Erythroblast (primary cell): ENCODE results near the gene CHADL.
"Not testable (repeated sequence)": the region's sequence is repeated elsewhere in the genome, so short reads cannot be mapped to it uniquely, and the experiment has no call there.

ENCODE experiments used
- DNase-seq, 2 experiments: peaks; one replicate each; lab custom pipeline; 2025; lab: John Stamatoyannopoulos, UW
- GATA1 ChIP-seq: IDR thresholded peaks from 2 replicates; pipeline ENCODE4 v1.6.1; 2011; ENCODE audit warnings: low read depth, mild to moderate bottlenecking, control low read depth, low read length, moderate library complexity
- POLR2A ChIP-seq: IDR thresholded peaks from 2 replicates; pipeline ENCODE4 v1.6.1; 2011; ENCODE audit warnings: mild to moderate bottlenecking, low read length

The CHADL gene

DNA sequence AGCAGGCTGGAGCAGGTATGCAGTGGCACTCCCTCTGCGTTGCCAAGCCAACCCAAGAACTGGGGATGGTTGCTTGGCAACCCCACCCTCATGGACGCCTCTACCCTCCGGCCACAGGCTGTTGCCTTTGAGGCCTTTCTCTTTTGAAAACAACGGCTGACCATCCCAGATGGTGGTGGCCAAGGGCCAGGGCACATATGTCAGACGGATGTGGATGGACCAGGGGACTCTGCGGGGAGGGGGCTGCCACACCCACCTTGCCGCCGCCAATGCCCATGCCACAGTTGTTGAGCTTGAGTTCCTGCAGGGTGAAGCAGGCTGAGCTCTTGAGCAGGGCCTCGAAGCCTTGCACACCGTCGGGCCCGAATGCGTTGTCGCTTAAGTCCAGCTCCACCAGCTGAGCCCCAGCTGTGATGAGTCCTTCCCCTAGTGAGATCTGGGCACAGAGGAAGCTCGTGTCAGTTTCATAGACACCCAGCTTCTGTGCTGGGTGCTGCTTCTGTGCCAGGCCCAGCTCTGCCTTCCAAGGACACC, 23.7 kb upstream of the CHADL start:
- TF ChIP-seq GATA1 (no peak), POLR2A (no peak)
- no peak for DNase-seq

DNA sequence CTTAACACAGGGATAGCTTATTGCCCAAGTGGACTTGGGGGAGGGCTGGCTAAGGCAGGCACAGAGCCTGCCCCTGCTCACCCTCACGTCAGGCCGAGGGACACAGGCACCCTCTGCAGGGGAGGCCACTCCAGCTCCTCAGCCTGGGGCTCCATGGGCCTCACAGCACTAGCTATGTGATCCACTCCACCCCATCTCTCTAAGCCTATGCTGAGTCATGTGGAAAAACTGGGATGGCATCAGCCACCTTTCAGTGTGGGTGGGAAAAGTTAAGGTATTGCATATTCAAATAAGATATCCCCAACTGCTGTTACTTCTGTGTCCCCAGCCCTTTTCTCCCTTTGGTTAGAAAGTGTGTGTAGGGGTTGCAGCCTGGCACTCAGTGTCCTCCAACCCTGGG, 23.0 kb upstream of the CHADL start:
- DNase-seq, result no peak
- no peak for TF ChIP-seq POLR2A
- no peak for TF ChIP-seq GATA1

DNA sequence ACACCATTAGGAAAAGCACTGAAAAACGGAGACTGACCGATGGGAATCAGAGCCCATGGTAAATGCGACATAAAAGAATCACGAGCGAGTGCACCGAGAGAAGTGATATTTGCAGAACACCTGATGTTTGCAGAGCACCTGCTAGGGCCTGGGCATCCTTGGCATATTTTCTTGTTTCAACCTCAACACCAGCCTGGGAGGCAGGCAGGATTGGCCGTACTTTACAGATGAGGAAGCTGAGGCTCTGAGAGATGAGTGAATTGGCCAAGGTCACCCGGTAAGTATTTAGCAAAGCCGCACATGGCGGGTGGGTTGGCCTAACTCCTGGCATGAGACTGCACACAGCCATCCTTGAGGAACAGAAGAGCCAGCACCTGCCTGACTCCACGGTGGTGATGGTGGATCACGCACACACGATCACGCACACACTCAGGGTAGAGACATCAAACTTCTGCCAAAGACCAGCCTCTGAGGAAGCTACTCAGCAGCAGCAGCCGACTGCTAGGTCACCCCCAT, 21.6 kb upstream of the CHADL start:
- TF ChIP-seq POLR2A, result no peak
- TF ChIP-seq GATA1, result no peak
- DNase-seq, result no peak

DNA sequence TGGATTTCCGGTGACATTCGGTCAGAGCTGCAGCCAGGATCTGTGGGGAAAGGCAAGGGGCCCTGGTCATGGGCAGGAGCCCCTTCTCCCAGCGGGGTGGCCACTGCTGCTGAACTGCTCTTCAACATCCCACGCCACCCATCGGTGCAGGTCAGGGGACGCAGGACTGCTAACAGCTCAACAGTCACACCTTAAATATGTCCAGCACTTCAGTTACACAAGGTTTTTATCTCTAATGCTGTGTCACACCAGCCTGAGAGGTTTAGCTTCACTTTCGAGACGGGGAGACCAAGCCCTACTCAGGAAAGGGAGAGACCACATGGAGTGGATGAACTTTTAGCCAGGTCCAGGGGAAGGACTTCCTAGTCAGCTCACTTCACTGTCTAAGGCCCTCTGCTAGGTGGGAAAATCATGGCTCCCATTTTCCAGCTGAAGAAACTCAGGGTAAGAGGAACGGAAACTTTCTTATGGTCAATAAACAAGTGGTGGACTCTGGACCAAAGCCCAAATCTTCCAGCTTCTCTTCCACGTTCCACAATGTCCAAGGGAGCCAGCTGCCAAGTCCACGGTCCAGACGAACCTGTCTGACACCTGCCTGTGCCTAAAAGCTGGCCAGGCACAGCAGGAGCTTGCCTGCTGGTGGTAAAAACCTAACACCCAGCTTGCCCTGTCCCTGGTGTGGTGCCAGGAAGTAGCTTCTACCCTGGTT, 21.0 kb upstream of the CHADL start:
- no peak for TF ChIP-seq GATA1
- no peak for TF ChIP-seq POLR2A

DNA sequence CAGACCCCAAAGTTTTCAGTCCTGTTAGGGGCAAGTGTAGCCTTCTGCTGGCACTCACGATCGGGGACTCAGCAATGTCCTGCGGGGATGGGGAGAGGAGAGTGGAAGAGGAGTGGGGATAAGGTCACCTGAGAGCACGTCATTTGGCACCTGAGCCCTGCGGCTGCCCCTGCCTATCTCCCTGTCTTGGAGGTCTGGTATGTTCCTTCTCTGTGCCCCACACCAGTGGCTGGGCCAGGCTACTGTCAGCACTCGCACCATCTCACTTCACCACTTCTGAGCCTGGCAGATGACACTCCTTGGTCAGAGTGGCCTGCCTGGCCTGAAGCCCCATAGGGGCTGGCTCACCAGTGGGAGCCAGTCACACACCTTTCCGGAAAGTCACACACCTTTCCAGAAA, 20.1 kb upstream of the CHADL start:
- no peak for DNase-seq
- TF ChIP-seq GATA1 (no peak), POLR2A (no peak)

More for the DNA sequence above, 21.0 kb upstream of the CHADL start:
- no peak for DNase-seq

DNA sequence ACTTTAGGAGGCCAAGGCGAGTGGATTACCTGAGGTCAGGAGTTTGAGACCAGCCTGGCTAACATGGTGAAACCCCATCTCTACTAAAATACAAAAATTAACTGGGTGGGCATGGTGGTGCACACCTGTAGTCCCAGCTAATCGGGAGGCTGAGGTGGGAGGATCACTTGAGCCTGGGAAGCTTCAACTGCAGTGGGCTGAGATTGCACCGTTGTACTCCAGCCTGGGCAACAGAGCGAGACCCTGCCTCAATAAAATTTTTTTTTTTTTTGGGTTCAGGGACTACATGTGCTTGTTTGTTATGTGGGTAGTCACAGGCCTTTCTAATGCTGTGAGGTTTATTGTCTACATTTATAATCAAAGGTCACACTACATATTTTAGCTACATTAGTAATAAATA, 19.0 kb upstream of the CHADL start:
- not testable (repeated sequence) for DNase-seq

DNA sequence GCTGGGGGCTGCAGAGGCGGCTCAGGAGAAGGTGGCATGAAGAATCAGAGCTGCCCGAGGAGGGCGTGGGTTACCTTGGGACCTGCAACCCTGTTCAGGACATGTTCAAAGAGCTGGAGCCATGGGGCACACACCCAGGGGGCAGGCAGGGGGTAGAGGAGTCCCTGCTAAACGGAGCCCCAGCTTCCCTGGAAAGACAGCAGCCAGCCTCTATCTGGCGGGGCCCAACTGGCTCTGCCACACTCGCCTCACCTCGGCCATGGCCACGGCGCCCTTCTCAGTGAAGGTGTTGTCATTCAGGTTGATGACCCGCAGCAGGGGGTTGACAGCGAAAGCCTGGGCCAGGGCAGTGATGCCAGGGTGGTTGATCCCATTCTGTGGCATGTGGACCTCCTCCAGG, 17.0 kb upstream of the CHADL start:
- no peak for TF ChIP-seq POLR2A
- TF ChIP-seq GATA1, result no peak
- DNase-seq, result no peak

DNA sequence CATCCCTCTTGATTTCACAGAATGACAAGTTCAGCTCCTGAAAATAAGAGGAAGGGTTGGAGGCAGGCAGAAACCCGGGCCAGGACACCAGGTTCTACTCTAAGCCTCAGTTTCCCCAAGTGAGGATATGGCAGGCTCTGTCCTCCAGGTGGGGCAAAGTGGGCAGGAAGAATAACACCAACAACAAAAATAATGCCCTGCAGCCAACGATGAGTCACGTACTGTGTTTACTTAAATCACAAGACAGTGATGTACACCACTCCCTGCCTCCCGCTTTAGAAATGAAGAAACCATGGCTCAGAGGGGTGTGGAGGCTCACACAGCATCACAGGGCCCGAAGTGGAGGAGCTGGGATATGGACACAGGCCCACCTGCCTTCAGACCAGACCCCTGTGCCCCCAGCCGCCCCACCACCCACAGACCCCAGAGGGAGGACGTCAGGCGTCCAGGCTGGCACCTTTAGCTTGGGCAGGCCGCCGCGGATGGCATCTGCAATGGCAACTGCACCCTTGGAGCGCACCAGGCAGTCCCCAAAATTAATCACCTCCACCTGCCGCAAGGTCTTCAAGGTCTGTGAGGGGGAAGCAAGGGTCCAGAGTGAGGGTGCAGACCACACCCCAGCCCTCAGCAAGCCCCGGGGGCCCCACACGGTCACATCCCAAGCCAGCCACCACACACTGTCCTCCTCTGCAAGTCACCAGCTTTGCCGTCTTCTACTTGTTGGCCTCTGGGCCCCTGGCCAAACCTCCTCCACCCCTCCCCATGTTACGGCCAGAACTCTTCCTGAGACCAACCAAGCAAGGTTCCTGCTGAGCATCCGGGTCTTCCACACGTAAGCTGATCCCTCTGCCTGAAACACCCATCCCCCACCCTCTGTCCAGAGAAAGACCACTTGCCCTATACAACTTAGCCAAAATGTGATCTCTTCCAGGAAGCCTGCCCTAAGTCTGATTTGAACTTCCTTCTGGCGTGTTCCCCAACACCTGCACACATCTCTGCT, 15.8 kb upstream of the CHADL start:
- DNase-seq, result no peak
- no peak for TF ChIP-seq GATA1
- TF ChIP-seq POLR2A, result no peak

DNA sequence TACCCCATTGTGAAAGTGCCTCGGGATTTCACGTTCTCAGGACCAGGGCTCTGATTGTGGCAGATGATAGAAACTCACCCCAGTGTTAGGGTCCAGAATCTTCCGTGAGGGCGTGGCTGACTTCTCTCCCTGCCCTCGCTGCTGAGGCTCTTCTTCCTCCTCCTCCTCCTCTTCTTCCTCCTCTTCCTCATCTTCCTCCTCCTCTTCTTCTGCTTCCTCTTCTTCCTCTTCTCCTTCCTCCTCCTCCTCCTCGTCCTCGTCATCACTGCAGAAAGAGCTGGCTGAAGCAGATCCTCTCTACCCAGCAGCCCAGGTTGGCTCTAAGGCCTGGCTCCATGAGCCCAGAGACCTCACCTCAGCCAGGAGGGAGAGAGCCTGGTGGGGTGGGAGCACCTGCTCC, 13.5 kb upstream of the CHADL start:
- DNase-seq, result no peak

DNA sequence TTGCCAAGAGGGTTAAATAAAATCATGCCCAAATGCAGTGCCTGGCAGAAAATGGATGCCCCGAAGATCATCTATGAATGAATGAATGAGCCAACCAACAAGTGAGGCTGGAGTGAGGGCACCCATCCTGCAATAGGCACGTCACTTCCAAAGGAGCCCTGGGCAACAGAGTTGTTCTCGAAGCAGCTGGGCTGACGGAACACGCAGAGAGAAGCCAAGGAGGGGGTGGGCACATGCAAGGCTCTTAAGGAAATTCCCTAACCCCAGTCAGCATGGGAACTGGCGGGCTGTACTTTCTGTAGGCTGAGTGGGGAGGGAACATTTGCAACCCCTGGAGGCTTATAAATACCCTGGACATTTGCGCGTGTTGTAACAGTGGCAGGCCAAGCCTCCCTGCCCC, 11.6 kb upstream of the CHADL start:
- TF ChIP-seq POLR2A (no peak), GATA1 (no peak)
- no peak for DNase-seq

More for the DNA sequence above, 13.5 kb upstream of the CHADL start:
- no peak for TF ChIP-seq GATA1
- no peak for TF ChIP-seq POLR2A

DNA sequence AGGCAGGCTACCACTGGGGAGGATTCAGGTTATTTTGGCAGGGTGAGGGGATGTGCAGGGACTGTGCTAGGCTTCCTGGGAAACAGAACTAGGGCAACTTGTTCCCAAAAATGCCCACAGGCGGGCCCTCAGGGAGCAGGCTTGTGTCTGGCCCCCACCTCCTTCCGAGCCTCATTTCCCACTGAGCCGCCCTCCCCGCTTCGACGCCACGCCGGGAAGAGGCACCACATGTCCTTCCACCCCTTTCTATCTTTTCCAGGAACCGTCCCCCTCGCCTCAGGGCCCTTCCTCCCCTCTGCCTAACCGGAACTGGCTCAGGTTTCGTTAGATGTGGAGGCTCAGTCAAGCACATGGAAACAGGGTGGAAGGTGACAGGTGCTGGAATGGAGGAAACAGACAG, 9.4 kb upstream of the CHADL start:
- DNase-seq, result no peak
- TF ChIP-seq POLR2A (no peak), GATA1 (no peak)

DNA sequence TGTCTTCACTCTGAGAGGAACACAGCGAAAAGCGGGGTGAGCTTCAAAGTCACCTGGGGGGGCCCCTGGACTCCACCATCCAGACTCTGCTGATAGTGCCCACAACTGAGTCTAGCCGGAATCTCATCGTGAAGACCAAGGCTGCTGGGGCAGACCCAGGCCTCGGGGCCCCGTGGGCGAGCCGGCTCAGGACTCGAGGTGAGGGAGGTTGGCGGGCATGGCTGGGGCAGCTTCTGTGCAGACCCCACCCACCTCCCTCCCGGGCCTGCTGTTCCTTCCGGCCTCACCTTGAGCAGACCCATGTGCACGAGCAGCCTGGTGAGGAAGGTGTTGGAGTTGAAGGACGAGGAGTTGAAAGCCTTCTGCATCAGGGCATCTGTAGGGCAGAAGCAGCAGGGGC, 8.7 kb upstream of the CHADL start:
- TF ChIP-seq GATA1 (no peak), POLR2A (no peak)
- DNase-seq, result no peak

DNA sequence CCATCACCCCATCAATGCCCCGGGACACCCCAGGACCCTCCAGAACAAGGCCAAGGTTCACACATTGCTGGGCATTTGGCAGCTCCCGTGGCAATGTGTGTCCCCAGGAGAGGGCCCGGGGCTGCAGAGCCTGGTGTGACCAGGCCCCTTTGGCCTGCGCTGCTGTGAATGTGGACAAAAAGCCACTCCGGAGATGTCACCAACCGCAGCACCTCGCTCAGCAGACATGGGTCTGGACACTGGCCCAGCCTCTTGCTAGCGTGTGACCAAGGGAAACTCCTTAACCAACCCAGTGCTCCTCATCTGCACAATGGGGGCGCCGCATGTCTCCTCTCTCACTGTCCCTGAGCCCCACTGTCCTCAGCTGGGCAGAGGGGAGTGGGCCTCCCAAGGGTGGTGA, 8.0 kb upstream of the CHADL start:
- DNase-seq, result no peak
- TF ChIP-seq POLR2A (no peak), GATA1 (no peak)

DNA sequence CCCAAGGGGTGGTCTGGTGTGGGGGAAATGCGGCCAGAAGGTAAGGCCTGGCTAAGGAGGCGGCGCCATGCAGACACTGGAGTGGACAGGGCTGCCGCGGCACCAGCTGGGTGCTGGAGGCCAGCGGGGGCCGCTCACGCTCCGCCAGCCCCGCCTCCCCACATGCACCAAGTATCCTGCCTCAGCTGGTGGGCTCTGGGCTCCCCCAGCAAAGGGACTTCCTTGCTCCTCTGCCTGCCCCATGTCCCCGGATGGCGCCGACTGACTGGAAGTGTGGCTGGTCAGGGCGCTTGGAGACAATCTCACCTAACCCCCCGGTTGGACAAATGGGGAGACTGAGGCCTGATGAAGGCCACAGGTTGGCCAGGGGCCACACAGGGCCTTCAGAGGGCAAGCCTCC, 7.6 kb upstream of the CHADL start:
- no peak for DNase-seq
- TF ChIP-seq POLR2A (no peak), GATA1 (no peak)

DNA sequence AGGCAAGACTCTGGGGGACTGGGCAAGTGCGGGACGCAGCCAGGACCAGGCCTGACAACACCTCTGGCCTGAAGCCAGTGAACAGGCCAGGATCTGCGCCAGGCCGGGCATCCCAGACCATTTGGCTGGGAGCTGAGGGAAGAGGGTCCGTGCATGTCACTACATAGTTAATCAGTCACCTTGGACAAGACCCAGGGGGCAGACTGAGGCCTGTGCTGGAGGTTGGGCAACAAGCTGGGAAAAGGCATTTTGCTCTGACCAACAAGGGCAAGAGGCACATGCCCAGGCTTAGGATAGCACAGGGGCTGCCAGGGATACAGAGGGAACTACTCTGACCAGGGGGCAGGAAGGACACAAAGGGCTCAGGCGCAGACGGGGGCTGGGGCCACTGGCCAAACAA, 7.0 kb upstream of the CHADL start:
- DNase-seq, result no peak
- TF ChIP-seq POLR2A, result no peak
- no peak for TF ChIP-seq GATA1
